Mucosa of rectum (tissue), 2 donors: ENCODE measurements around the gene SNX14.

Source experiments
- H3K27ac ChIP-seq, 2 donors: one replicate each; pipeline ENCODE4 v1.7.0; 2013; ENCODE audit warnings: inconsistent platforms in 2 of 2, low read depth in 2 of 2, low read length in 2 of 2
- H3K27me3 ChIP-seq, 2 donors: one replicate each; pipeline ENCODE4 v1.7.0; 2013; ENCODE audit warnings: low read length in 2 of 2; ENCODE audit not compliant: control insufficient read depth in 2 of 2, insufficient read depth in 2 of 2
- H3K36me3 ChIP-seq, 2 donors: one replicate each; pipeline ENCODE4 v1.7.0; 2013; ENCODE audit warnings: low read length in 2 of 2; ENCODE audit not compliant: control insufficient read depth in 2 of 2, insufficient read depth in 2 of 2
- H3K4me1 ChIP-seq, 2 donors: one replicate each; pipeline ENCODE4 v1.7.0; 2013; ENCODE audit warnings: low read length in 2 of 2, mild to moderate bottlenecking in 1 of 2; ENCODE audit not compliant: control insufficient read depth in 2 of 2, insufficient read depth in 2 of 2
- H3K4me3 ChIP-seq, 2 donors: one replicate each; pipeline ENCODE4 v1.7.0; 2013; ENCODE audit warnings: low read length in 2 of 2
- H3K9ac ChIP-seq, 2 donors: one replicate each; pipeline ENCODE4 v1.7.0; 2013; ENCODE audit warnings: low read length in 2 of 2, low read depth in 1 of 2, mild to moderate bottlenecking in 1 of 2
- H3K9me3 ChIP-seq, 2 donors: one replicate each; pipeline ENCODE4 v1.7.0; 2013; ENCODE audit warnings: low read length in 2 of 2; ENCODE audit not compliant: control insufficient read depth in 2 of 2
- donor health status: healthy.
- donor health status: Normal muscosa, but diverticular disease.

SNX14 gene

DNA sequence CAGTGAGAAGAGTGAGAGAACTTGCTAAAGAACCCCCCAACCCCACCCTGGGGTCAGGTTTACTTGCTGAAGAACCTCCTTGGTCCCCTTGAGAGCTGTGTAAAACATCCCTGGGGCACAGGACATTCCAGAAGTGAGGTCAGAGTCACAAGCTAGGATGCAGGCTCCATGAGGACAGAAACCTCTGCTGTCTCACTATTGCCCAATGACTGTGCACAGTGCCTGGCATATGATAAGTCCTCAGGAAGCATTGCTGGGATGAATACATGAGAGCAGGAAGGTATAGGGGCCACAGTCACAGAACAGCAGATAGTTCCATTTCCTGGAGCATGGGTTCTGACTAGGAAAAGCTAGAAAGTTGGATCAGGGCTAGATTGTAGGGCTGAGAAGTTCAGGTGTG is 125.3 kb downstream of the SNX14 start:
- Histone ChIP-seq H3K36me3 (peaks cover 13 to 16% of the 10 kb centered on the region in 2 donors), H3K27ac (no peak overlapping the region), H3K9me3 (no peaks in the 10 kb centered on the region), H3K9ac (no peak overlapping the region), H3K27me3 (no peaks in the 10 kb centered on the region), H3K4me3 (no peak overlapping the region), H3K4me1 (no peaks in the 10 kb centered on the region)

DNA sequence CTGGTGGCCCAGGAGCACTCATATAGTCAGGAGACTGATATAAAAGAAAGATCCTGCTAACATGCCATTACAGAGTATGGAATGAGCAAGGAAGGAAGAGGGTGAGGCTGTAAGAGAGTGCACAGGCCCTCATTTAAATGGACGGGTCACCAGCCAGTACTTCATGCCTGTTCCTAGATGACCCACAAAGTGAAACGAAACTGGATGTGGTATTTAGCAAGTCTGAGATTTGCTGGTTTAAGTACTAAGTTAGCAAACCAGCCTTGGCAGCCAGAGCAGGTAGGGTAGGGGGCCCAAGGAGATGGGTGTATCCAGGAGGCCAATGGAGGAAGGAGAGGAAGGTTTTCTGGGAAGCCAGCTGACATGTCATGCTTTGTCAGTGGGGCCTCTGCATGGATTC is 127.9 kb downstream of the SNX14 start:
- H3K27ac ChIP-seq = no peak overlapping the region
- no peaks in the 10 kb centered on the region for H3K9me3 ChIP-seq
- no peak overlapping the region for H3K9ac ChIP-seq
- no peaks in the 10 kb centered on the region for H3K27me3 ChIP-seq
- no peak overlapping the region for H3K4me3 ChIP-seq
- peaks cover 0 to 5% of the 10 kb centered on the region in 2 donors for H3K4me1 ChIP-seq
- peaks cover 12 to 13% of the 10 kb centered on the region in 2 donors for H3K36me3 ChIP-seq

DNA sequence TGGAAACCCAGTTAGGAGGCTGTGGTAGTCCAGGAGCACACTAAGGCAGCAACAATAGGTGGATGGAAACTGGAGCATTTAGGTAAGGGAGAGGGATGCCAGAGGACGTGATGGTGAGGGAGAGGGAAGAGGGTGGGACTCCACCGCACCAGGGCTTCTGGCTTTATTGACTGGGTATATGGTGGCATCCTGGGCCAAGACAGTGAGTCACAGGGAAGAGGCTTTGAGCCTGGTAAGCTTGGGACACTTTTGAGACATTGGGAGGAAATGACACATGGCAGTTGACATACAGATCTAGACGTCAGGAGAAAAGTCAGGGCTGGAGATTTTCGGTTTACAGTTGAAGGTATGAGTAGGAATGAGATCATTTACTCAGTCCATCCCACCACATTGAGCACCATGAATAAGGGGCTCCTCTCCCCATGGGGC is 128.9 kb downstream of the SNX14 start:
- Histone ChIP-seq H3K9me3 (no peaks in the 10 kb centered on the region), H3K27me3 (no peaks in the 10 kb centered on the region), H3K36me3 (peaks cover 9 to 13% of the 10 kb centered on the region in 2 donors), H3K27ac (no peak overlapping the region), H3K4me3 (no peak overlapping the region), H3K4me1 (peaks cover 4 to 5% of the 10 kb centered on the region in 2 donors), H3K9ac (no peak overlapping the region)

DNA sequence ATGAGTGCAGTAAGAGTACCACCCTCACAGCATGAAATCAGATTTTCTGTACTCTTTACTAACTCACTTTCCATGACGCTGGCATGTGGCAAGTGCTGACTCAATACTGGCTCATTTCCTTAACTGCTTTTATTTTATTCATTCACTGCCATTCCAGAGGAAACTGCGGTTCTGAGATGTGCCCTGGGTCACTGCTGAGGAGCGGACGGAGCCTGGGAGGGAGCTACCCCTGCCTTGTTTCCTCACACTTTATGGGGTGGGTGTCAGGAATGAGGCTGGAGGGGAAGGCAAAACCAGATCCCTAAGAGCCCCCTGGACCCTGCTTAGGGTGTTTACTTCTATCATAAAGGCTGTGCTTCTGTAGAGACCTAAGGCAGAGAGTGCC is 129.4 kb downstream of the SNX14 start:
- H3K4me1 ChIP-seq = peaks cover 4 to 5% of the 10 kb centered on the region in 2 donors
- no peaks in the 10 kb centered on the region for H3K27me3 ChIP-seq
- H3K36me3 ChIP-seq = peaks cover 5 to 13% of the 10 kb centered on the region in 2 donors
- H3K9ac ChIP-seq = no peak overlapping the region
- no peak overlapping the region for H3K4me3 ChIP-seq
- H3K9me3 ChIP-seq = no peaks in the 10 kb centered on the region
- no peak overlapping the region for H3K27ac ChIP-seq

DNA sequence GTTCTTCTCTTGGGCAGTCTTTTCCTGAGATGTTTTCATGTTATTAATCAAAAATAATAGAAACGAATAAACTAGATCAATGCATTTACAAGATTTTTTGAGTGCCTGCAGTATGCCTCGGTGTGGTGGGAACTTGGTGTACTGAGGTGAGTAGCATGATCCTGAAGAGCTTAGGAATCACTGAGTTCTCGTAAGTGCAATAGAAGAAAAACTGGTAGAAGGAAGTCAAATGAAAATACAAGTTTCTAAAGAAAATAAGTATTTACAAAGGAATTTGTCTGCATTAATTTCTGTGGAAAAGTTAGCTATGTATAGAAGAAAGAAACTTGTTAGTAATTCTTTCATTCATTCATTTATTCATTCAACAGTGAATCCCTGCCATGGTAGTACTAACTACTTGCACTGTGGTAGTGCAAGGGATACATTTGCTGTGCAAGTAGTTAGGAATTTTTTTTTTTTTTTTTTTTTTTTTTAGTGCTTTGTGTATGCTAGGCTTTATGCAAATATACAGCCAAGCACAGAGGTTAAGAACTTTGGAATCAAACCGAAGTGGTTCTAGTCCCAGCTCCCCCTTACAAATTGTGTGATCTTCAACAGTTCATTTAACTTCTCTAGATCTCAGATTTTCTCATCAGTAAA is 129.9 kb downstream of the SNX14 start:
- no peak overlapping the region for H3K4me3 ChIP-seq
- H3K36me3 ChIP-seq = peaks cover 5 to 13% of the 10 kb centered on the region in 2 donors
- no peaks in the 10 kb centered on the region for H3K27me3 ChIP-seq
- no peaks in the 10 kb centered on the region for H3K9me3 ChIP-seq
- H3K4me1 ChIP-seq = peaks cover 4 to 5% of the 10 kb centered on the region in 2 donors
- H3K27ac ChIP-seq = no peak overlapping the region
- no peak overlapping the region for H3K9ac ChIP-seq

DNA sequence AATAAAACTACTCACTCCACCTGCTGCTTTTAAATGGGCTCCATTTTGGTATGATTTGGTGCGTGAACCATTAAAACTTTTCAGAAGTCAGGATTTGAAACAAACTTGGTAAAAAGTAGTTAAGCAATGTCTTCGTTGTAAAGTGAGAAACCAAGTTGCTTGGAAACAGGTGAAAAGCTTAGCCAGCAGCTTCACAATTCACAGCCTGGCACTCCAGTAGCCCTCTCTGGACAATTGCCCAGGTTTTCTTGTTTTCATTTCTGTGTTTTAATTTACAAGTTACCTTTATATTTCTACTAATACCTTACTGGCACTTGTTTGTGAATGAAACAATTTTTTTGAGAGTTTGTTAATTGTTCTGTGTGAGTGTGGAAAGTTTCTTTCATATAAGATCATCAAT is 131.0 kb downstream of the SNX14 start:
- H3K27me3 ChIP-seq = no peaks in the 10 kb centered on the region
- H3K27ac ChIP-seq = no peak overlapping the region
- peaks cover 0 to 9% of the 10 kb centered on the region in 2 donors for H3K36me3 ChIP-seq
- H3K4me3 ChIP-seq = no peak overlapping the region
- peaks cover 4 to 5% of the 10 kb centered on the region in 2 donors for H3K4me1 ChIP-seq
- no peaks in the 10 kb centered on the region for H3K9me3 ChIP-seq
- no peak overlapping the region for H3K9ac ChIP-seq

DNA sequence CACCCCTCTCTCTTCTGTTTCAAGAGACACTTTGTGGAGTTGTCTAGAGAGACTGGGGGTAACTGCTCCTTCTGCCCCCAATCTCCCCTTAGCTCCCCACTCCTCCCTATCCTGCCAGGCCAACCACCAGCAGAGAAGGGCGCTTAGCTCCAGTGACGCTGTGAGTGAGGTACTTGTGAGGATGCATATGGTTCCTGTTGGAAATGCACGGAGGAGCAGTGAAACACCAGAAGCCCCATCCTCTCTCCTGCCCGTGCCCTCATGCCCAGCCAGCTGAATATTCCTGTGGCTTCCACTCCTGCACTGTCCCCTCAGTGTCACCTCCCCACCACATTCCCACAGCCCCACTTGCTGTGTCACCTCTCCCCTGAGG is 131.9 kb downstream of the SNX14 start:
- no peak overlapping the region for H3K4me3 ChIP-seq
- peaks cover 0 to under 1% of the 10 kb centered on the region in 2 donors for H3K36me3 ChIP-seq
- H3K9ac ChIP-seq = no peak overlapping the region
- peaks cover 4 to 5% of the 10 kb centered on the region in 2 donors for H3K4me1 ChIP-seq
- no peaks in the 10 kb centered on the region for H3K9me3 ChIP-seq
- no peak overlapping the region for H3K27ac ChIP-seq
- H3K27me3 ChIP-seq = no peaks in the 10 kb centered on the region

DNA sequence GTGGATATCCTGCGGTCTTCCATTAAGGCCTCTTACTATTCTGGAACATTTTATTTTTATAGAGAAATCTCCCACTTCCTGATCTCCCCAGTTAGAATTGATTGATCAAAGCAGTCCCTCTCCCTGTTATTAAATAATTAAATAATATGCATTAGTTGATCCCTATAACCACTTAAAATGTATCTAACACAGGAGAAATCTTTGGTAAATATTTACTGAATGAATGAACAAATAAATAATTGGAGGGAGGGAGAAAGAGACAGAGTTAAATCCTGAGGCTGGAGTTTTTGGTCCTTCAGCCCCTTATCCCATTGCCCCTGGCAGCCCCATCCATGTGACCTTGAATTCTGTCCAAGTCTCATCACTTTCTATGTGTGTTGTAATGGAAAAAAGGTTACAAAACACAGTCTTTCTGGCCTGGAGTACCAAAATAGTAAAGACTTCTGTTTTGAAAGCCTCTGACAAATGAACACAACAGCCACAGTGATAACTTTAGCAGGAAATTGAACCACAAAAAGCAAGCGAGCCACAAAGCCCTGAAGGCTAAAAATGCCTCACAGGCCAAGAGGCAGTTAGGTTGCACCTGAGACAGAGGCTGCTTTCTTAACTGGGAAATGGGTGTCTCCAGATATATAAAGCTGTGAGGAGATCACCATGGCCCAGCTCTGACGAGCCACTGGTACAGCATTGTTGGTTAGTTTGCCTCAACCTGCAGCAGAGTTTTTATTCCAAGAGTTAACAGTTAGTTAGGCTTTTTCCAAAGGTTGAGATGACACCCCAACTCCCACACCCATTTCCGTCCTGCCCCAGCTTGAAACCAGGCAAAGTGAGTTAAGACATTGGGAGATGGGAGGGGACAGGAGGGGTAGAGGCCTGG is 132.5 kb downstream of the SNX14 start:
- H3K9me3 ChIP-seq = no peaks in the 10 kb centered on the region
- no peaks in the 10 kb centered on the region for H3K36me3 ChIP-seq
- H3K9ac ChIP-seq = no peak overlapping the region
- no peak overlapping the region for H3K27ac ChIP-seq
- peaks cover 4 to 5% of the 10 kb centered on the region in 2 donors for H3K4me1 ChIP-seq
- no peaks in the 10 kb centered on the region for H3K27me3 ChIP-seq
- no peak overlapping the region for H3K4me3 ChIP-seq

DNA sequence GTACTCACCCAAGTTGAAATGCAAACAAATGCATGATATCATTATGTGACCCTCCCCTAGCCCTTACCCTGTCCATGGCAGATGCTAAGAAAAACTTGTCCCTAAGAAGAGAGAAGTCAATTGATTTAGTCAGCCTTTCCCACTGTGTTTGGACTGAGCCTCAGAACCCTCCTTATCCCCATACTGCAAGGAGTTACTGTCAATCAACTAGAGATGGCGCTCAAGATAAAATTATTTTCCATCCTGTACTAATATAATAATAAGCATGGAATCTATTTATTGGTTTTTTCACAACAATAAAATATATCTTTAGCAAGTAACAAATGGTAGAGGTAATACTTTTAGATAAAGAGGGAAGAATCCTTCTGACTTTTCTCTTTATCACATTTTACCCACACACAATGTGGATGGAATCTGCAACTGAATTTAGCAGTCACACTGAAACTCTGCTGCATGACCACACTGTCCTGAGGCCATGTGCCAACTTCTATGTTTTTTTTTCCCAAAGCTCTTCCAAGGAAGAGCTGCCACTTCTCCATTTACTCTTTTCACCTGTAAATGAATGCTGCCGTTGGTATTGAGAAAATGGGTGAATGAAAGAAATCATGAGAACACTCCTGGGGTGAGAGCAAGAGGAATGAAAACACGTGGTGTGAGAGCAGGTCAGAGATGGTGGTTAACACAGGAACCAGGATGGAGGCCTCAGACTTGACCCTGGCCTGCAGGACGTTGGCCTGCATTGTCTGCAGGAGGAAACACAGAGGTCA is 133.3 kb downstream of the SNX14 start:
- Histone ChIP-seq H3K9me3 (no peaks in the 10 kb centered on the region), H3K4me1 (peaks cover 4 to 5% of the 10 kb centered on the region in 2 donors), H3K36me3 (no peaks in the 10 kb centered on the region), H3K4me3 (no peak overlapping the region), H3K27me3 (no peaks in the 10 kb centered on the region), H3K9ac (no peak overlapping the region), H3K27ac (no peak overlapping the region)
